NCI-H2227 (cell line): ENCODE measurements around the gene CGB2.
"Not testable (repeated sequence)": the region's sequence is repeated elsewhere in the genome, so short reads cannot be mapped to it uniquely, and the experiment has no call there.

Source experiments
- DNase-seq: peaks from one replicate; lab custom pipeline; 2025; ENCODE audit not compliant: unreplicated experiment; lab: John Stamatoyannopoulos, UW

CGB2 gene

GRCh38 chr19:49031642-49032301 lies at the start of gene CGB2:
Gene CGB2 (plus strand): TSS chr19:49031890. CDS start chr19:49032096, 206 bp downstream.
- not testable (repeated sequence) for DNase-seq

GRCh38 chr19:48982280-48982679 lies 49.4 kb upstream of the CGB2 start:
- no peak for DNase-seq

GRCh38 chr19:48985711-48986110 lies 46.0 kb upstream of the CGB2 start:
- DNase-seq, result no peak

GRCh38 chr19:48986211-48986610 lies 45.5 kb upstream of the CGB2 start:
- DNase-seq, result no peak

GRCh38 chr19:48987323-48987722 lies 44.4 kb upstream of the CGB2 start:
- no peak for DNase-seq

GRCh38 chr19:48988286-48988685 lies 43.4 kb upstream of the CGB2 start:
- DNase-seq, result no peak

GRCh38 chr19:48988860-48989259 lies 42.8 kb upstream of the CGB2 start:
- no peak for DNase-seq

GRCh38 chr19:48989701-48990291 lies 41.9 kb upstream of the CGB2 start:
- no peak for DNase-seq

GRCh38 chr19:48990400-48990799 lies 41.3 kb upstream of the CGB2 start:
- no peak for DNase-seq

GRCh38 chr19:48991011-48991609 lies 40.6 kb upstream of the CGB2 start:
- no peak for DNase-seq

GRCh38 chr19:48991873-48992580 lies 39.7 kb upstream of the CGB2 start:
- DNase-seq, result peak; percentile 53

- DNase-seq, result peak; percentile 42
Observed at GRCh38 chr19:48992581-48993174, 39.0 kb upstream of the CGB2 start.

GRCh38 chr19:48993175-48994034 lies 38.3 kb upstream of the CGB2 start, which contains the start of the genes GYS1 and RUVBL2:
Gene GYS1 (minus strand): TSS chr19:48993309. CDS start chr19:48993112, 197 bp downstream.
Gene RUVBL2 (plus strand): TSS chr19:48993887. CDS start chr19:48993912, 25 bp downstream.
- peak; percentile 98 for DNase-seq

GRCh38 chr19:48994035-48994386 lies 37.7 kb upstream of the CGB2 start:
- no peak for DNase-seq

GRCh38 chr19:48997972-48998371 lies 33.7 kb upstream of the CGB2 start:
- peak; percentile 39 for DNase-seq

GRCh38 chr19:48999481-49000325 lies 32.0 kb upstream of the CGB2 start:
- DNase-seq, result peak; percentile 21

GRCh38 chr19:49004133-49004532 lies 27.6 kb upstream of the CGB2 start:
- DNase-seq, result no peak

- no peak for DNase-seq
Observed at GRCh38 chr19:49004964-49005614, 26.6 kb upstream of the CGB2 start.

- DNase-seq, result no peak
Observed at GRCh38 chr19:49006905-49007304, 24.8 kb upstream of the CGB2 start.
